ENCODE results near the gene MEF2C.
"Not testable (repeated sequence)": the region's sequence is repeated elsewhere in the genome, so short reads cannot be mapped to it uniquely, and the experiment has no call there.

The MEF2C gene

GRCh38 chr5:88861231-88861630 lies 21.8 kb downstream of the MEF2C start:
- DNase-seq = no peak

GRCh38 chr5:88860501-88860900 lies 22.5 kb downstream of the MEF2C start:
- DNase-seq = peak; percentile 63

- DNase-seq = no peak
Measured at GRCh38 chr5:88858392-88858791, 24.6 kb downstream of the MEF2C start.

GRCh38 chr5:88856381-88856780 lies 26.6 kb downstream of the MEF2C start:
- DNase-seq = not testable (repeated sequence)

- DNase-seq = no peak
Measured at GRCh38 chr5:88854769-88855168, 28.2 kb downstream of the MEF2C start.

GRCh38 chr5:88847420-88847819 lies 35.6 kb downstream of the MEF2C start:
- DNase-seq = no peak

- DNase-seq = no peak
Measured at GRCh38 chr5:88846434-88846833, 36.5 kb downstream of the MEF2C start.

- no peak for DNase-seq
Measured at GRCh38 chr5:88845081-88845697, 37.8 kb downstream of the MEF2C start.

GRCh38 chr5:88842784-88843183 lies 40.2 kb downstream of the MEF2C start:
- no peak for DNase-seq

GRCh38 chr5:88841212-88841611 lies 41.8 kb downstream of the MEF2C start:
- DNase-seq = no peak

- no peak for DNase-seq
Measured at GRCh38 chr5:88840495-88840894, 42.5 kb downstream of the MEF2C start.

- no peak for DNase-seq
Measured at GRCh38 chr5:88839238-88839637, 43.7 kb downstream of the MEF2C start.

- DNase-seq = no peak
Measured at GRCh38 chr5:88838500-88838899, 44.5 kb downstream of the MEF2C start.

GRCh38 chr5:88837817-88838216 lies 45.2 kb downstream of the MEF2C start:
- no peak for DNase-seq

GRCh38 chr5:88837222-88837621 lies 45.8 kb downstream of the MEF2C start:
- DNase-seq = no peak

- DNase-seq = no peak
Measured at GRCh38 chr5:88836195-88836838, 46.7 kb downstream of the MEF2C start.

GRCh38 chr5:88834499-88834898 lies 48.5 kb downstream of the MEF2C start:
- no peak for DNase-seq

- no peak for DNase-seq
Measured at GRCh38 chr5:88834131-88834462, 48.9 kb downstream of the MEF2C start.

GRCh38 chr5:88833371-88834130 lies 49.4 kb downstream of the MEF2C start:
- DNase-seq = peak; percentile 79

- no peak for DNase-seq
Measured at GRCh38 chr5:88831816-88832215, 51.2 kb downstream of the MEF2C start.

GRCh38 chr5:88830567-88830966 lies 52.4 kb downstream of the MEF2C start:
- DNase-seq = no peak

- no peak for DNase-seq
Measured at GRCh38 chr5:88829775-88830174, 53.2 kb downstream of the MEF2C start.

GRCh38 chr5:88829054-88829453 lies 53.9 kb downstream of the MEF2C start:
- no peak for DNase-seq

- peak; percentile 48 for DNase-seq
Measured at GRCh38 chr5:88827997-88828396, 55.0 kb downstream of the MEF2C start.

Data from fibroblast of skin of right quadriceps (primary cell).